ENCODE results near the gene PIGV.

- TF ChIP-seq EZH2 (IDR thresholded peaks at IDR 0.05; ENCODE audit: insufficient read depth, poor library complexity, severe bottlenecking) = no peak
- TF ChIP-seq EZH2phosphoT487 (IDR thresholded peaks at IDR 0.05; ENCODE audit: insufficient read depth, low read depth) = no peak
Measured at GRCh38 chr1:26822737-26823395, 35.1 kb downstream of the PIGV start.
